ENCODE measurements around the gene KHDC1.
"Not testable (repeated sequence)": the region's sequence is repeated elsewhere in the genome, so short reads cannot be mapped to it uniquely, and the experiment has no call there.

KHDC1 gene

DNA sequence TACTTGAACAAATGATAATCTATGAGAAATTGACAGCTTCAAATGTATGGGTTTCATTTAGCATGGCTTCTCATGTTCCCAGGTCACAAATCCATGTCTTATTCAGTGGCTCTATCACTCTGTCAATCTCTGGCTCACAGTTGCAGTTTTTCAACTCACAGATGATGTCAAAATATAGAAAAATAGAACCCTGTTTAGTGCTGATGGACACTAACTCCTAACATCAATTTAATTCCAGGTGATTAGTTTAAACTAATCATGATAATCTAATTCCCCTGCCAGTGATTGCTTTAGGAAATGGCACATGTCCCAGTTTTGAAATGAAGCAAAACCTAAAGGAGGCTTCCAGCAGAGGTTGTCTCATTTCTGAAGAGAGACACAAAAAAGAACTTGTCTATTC is 13.0 kb downstream of the KHDC1 start:
- DNase-seq (ENCODE audit: low read depth): no peak

DNA sequence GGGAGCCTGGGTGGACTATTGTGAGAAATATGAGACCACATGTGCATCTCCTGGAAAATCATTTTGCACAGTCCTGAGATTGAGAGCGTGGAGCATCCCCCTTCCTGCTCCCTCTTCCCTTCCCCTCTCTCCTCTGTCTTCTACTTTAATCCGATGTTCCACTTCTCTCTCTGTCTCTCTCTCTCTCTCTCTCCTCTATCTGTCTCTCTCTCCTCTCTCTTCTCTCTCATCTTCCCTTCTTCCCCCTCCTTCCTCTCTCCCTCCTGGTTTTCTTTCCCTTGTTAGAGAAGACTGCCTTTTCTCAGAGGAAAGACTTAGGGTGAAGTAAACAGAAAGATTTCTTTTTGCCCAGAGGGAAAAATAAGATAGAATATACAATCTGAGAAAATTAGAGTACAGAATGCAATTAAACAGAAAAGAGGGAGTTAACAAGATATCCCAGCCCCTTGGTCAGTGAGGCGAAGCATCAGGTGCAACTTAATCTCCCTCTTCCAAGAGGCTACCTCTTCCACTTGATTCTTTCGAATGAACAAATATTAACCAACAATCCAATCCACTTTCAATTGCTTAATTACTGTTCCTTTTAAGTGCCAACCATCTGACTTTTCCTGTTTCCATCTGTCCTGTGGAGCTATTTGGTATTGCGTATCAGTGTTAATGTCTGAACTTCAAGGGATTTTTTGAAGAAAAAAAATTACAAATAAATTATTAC is 14.6 kb downstream of the KHDC1 start:
- no peak for DNase-seq (ENCODE audit: low read depth)

DNA sequence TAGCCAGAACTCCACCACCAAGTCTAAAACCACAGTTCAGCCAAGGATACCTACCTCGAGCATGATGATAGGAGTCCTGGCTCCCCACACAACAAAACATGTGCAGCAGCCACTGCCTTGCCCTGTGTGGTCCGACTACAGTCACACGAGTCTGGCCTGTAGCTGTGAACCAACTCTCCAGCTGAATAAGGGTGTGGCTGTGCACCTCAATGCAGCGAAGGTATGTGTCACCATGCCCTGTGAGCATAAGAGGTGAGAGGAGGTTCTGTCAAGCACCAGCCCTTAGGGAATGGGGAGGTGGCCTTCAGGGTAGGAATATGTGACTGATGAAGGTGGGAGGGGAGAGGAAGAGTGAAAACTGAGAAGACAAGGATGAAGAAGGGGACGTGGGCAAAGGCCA is 21.0 kb downstream of the KHDC1 start:
- no peak for DNase-seq (ENCODE audit: low read depth)

DNA sequence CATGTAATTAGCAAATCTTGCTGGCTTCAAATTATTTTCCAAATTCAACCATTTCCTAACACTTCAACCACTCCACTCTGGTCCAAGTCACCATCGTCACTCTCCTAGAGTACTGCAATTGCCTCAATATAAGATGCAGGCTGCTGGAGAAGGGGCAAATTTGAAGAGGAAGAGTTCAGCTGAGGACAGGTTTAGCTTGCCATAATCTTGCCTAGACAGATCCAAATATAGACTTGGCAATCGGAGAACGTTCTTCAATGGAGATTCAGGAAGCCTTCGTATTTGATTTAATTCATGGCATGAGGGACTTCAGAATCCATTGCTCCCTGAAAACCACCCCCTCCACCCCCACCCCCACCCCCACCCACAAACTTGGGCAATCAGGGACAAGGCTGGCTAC is 22.3 kb downstream of the KHDC1 start:
- DNase-seq (ENCODE audit: low read depth): no peak

DNA sequence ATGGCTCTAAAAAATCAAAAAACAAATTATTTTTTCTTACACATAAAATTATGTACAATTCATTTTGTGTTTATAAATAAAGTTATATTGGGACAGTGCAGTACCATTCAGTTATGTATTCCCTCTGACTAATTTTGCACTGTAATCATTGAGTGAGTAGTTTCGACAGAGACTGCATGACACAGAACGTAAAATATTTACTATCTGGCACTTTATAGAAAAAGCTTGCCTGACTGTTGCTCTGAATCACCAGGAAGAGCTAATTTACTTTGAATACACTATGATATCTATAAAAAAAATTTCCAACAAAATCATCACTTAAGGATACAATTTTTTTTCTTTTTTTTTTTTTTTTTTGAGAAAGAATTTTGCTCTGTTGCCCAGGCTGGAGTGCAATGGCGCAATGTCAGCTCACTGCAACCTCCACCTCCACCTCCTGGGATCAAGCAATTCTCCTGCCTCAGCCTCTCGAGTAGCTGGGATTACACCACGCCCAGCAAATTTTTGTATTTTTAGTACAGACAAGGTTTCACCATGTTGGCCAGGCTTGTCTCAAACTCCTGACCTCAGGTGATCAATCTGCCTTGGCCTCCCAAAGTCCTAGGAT is 26.7 kb downstream of the KHDC1 start:
- no peak for DNase-seq (ENCODE audit: low read depth)

DNA sequence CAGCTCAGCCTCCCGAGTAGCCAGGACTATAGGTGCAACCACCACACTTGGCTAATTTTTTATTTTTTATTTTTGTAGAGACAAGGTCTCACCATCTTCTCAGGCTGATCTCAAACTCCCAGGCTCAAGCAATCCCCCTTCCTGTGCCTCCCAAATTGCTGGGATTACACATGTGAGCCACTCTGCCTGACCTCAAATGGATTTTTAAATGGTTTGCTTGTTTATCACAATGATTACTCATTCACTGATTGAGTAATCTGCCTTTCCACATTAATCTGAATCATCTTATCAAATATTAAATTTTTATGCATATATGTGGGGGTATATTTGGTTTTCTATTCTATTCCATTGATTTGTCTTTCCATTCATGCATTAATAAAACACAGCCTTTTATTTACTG is 28.3 kb downstream of the KHDC1 start:
- DNase-seq (ENCODE audit: low read depth): no peak

DNA sequence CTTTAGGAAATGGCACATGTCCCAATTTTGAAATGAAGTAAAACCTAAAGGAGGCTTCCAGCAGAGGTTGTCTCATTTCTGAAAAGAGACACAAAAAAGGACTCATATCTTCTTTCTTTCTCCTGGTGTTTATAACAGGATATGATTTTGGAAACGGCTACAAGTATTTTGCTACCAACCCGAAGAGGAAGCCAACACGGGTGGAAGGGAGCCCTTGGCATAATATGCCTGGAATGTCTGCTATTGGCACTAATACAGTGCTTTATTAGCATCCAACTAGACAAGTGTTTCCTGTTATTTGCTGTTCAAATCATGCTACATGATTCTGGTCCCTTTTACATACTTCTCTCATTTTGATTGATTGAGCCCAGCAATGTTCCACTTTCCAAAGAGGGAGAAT is 29.0 kb downstream of the KHDC1 start:
- not testable (repeated sequence) for DNase-seq (ENCODE audit: low read depth)

DNA sequence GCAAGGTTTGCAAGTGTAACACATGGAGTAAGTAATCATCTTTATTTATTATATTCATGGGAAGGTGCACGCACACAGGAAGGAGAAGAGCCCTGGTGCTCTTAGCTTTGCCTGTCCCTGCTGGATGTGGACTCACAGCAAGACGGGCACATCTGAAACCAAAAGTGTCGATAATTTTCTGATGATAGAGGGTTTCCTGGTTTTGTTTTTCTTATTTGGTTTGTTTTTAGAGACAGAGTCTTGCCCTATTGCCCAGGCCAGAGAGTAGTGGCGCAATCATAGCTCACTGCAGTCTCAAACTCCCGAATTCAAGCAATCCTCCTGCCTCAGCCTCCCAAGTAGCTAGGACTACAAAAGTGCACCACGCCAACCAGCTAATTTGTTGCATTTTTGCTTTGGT is 29.9 kb downstream of the KHDC1 start:
- no peak for DNase-seq (ENCODE audit: low read depth)

DNA sequence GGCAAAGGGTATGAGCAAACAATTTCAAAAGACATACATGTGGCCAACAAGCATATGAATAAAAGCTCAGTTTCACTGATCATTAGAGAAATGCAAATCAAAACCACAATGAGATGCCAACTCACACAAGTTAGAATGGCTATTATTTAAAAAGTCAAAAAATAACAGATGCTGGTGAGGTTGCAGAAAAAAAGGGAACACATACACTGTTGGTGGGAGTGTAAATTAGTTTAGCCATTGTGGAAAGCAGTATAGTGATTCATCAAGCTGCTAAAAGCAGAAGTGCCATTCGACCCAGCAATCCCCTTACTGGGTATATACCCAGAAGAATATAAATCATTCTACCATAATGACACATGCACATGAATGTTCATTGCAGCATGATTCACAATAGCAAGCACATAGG is 31.0 kb downstream of the KHDC1 start:
- DNase-seq (ENCODE audit: low read depth): no peak

DNA sequence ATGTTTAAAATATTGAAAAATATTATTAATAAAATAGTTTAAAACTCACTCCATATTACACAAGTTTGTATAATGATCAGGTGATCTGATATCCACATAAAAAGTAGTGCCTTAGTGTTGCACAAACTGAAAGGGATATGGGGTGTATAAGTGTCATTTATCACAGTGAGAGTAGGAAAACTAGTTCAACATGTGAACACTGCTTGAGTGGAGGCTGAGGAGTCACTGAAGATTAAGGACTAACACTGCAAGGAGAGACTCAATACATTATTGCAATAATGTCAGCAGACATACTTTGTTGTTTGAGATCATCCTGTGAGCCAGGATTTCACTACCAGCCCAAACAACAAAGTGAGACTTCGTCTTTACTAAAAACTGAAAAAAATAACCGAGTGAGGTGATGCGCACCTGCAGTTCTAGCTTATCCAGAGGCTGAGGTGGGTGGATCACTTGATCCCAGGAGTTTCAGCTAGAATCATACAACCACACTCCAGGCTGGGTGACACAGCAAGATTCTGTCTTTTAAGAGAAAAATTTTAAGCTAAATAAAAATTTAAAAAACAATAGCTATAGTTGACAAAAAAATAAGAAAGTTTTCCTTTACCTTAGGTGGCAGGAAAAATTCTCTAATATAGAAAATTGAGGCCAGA is 35.3 kb downstream of the KHDC1 start:
- no peak for DNase-seq (ENCODE audit: low read depth)

DNA sequence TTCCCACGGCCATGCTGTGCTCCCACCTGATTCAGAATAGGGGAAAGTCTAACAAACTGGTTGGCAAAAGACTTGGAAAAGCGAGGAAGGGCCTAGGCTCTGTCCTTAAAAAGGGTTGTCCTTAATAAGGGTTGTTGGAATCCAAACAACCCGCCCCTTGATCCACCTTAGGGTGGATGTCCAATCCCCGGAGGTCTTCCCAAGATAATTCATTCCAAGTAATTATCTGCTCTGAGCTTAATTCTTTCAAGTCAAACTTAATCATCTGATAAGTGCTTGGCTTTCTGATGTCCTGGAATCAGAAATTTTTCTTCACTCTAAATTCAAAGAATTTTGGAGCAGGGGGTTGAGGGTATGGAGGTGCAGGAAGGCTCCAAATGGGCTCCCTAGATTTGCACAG is 37.6 kb downstream of the KHDC1 start, which contains the start of gene KHDC1L:
KHDC1L (minus strand) TSS at position 101 of the 400 bp plus-strand sequence; CDS start at position 13, 88 bp downstream.
- DNase-seq (ENCODE audit: low read depth): no peak

DNA sequence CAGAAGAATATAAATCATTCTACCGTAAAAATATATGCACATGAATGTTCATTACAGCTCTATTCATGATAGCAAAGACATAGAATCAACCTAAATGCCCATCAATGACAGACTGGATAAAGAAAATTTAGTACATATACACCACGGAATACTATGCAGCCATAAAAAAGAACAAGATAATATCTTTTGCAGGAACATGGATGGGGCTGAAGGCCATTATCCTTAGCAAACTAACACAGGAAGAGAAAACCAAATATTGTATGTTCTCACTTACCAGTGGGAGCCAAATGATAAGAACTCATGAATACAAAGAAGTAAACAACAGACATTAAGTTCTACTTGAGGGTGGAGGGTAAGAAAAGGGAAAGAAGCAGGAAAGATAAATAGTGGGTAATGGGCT is 46.1 kb downstream of the KHDC1 start:
- DNase-seq (ENCODE audit: low read depth): no peak

DNA sequence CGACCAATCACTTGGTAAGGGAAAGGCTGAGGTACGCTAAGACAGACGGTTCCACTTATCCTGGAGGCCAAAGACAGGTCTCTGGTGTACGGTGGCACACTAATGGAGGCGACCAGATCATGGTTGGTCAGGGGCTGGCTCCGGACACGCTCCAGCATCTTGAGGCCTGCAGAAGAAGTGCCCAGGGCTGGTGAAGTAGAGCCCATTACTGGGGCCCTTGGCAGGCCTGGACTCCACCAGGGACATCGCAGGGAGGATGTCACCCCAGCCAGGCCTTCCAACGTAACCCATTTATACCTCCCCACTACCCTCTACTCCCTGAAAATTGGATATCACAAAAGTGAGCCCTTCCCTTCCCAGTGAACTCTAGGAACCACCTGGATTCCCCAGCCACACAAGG is 53.9 kb downstream of the KHDC1 start:
- DNase-seq (ENCODE audit: low read depth): no peak

DNA sequence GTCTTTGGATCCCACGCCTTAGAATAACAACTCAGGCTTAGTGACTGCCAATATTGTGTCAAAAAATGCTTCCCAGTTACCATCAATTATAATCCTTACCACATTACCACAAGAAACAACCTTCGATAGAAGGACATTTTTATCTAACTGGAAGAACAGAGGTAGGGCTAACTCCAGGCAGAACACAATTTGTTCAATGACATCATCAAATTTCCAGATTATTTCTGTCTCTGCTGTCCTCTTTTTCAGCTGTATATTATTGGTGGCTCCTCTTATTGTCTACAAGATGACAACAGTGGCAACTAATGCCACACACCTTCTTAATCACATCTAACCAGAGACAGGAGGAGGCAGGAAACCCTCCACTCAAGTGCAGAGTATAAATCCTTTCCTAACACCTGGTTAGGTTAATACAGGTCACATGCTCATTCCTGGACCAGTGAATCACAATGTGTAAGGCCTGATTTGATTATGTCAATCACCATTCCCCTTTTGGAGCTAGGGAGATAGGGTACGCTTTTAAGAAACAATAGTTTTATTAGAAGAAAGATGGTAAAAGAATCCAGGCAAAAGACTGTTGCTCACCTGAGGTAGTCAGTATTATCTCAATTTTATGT is 55.7 kb downstream of the KHDC1 start:
- no peak for DNase-seq (ENCODE audit: low read depth)

DNA sequence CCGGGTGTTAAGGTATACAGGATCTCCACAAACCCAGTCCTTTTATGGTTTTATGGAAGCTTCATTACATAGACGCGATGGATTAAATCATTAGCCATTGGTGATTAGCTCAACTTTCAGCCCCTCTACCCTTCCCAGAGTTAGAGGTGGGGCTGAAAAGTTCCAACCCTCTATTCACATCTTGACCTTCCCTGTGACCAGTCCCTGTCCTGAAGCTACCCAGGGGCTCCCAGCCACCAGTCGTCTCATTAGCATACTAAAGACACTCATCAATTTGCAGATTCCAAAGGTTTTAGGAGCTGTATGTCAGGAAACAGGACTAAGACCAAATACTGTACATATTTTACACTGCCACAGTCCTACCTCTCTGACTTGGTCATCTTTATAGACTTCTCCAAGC is 58.7 kb downstream of the KHDC1 start:
- DNase-seq (ENCODE audit: low read depth): no peak

DNA sequence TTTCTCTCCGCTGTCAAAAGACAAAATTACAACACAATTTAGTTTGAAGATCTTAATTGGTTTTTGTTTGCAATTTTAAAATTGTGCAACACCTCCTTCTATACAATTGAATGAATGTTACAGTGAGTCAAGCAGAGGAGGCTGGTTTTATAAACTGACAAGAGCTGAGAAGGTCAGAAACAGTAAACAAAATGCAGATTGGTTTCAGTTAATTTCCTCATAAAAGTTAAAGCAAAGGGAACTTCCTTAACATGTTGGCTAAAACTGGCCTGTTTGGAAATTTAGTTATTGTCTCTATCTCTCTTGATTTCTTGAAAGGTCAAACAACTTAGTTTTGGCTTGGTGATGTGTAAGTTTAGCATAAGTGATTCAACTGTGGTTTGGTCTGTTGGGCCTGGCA is 59.9 kb downstream of the KHDC1 start:
- DNase-seq (ENCODE audit: low read depth): no peak

DNA sequence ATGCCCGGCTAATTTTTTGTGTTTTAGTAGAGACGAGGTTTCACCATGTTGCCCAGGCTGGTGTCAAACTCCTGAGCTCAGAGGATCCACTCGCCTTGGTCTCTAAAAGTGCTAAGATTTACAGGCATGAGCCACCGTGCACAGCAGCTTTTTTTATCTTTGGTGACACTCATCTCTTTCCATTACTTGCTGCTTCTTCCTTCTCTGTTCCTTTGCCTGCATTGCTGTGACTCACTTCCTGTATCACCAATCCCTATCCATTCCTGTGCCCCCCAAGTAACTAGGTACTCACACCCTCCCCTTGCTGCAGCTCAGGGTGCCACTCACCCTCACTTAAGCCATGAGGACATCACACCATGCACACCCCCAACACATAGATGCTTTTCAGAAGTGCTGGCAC is 62.3 kb downstream of the KHDC1 start:
- DNase-seq (ENCODE audit: low read depth): no peak

DNA sequence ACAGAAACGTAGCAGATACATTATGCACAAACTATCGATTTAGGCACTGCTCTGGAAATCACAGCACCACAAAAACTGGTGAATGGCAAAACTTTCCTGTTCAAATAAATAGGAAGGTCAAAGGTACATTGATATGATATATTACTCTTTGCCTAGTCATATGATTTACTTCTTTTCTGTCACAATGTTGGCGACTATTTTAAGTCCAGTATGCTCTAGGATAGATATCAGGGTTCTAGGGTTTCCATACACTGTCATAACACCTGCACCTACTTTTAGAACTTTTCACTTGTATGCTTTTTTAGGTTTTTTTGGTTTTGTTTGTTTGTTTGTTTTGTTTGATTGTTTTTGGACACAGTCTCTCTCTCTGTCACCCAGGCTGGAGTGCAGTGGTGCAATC is 62.7 kb downstream of the KHDC1 start:
- no peak for DNase-seq (ENCODE audit: low read depth)

DNA sequence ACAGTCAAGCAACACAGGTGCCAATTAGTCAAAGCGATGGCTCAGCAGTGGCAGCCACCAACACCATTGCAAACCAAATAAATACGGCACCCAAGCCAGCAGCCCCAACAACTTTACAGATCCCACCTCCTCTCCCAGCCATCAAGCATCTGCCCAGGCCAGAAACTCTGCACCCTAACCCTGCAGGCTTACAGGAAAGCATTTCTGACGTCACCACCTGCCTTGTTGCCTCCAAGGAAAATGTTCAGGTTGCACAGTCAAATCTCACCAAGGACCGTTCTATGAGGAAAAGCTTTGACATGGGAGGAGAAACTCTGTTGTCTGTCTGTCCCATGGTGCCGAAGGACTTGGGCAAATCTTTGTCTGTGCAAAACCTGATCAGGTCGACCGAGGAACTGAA is 68.3 kb downstream of the KHDC1 start:
- no peak for DNase-seq (ENCODE audit: low read depth)

DNA sequence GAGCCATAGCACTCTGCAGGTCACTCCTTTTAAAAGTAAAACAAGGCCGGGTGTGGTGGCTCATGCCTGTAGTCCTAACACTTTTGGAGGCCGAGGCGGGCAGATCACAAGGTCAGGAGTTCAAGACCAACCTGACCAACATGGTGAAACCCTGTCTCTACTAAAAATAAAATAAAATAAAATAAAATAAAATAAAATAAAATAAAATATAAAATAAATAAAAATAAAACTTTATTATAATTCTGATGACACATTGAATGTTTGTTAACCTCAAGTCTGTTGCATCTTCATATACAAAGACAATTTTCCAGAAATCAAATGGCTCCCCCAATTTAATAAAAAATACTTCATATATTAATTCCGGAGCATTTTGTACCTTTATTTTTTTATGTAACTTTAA is 69.7 kb downstream of the KHDC1 start:
- DNase-seq (ENCODE audit: low read depth): not testable (repeated sequence)
